CD4-positive, alpha-beta T cell treated with Interleukin-4 for 4 hours (primary cell): ENCODE measurements around the gene ZNF366.

Experiments used
- DNase-seq: peaks from one replicate; pipeline ENCODE4 v3.0.0-alpha.2; 2020

Gene ZNF366

GRCh38 chr5:72463449-72464052 is 43.7 kb downstream of the ZNF366 start:
- no peak for DNase-seq

GRCh38 chr5:72460413-72460812 is 46.8 kb downstream of the ZNF366 start:
- DNase-seq, result no peak

- no peak for DNase-seq
These were observed 47.3 kb downstream of the ZNF366 start for GRCh38 chr5:72459913-72460312.

GRCh38 chr5:72459089-72459661 is 48.0 kb downstream of the ZNF366 start:
- DNase-seq, result no peak

- DNase-seq, result no peak
These were observed 48.8 kb downstream of the ZNF366 start for GRCh38 chr5:72458407-72458806.

- DNase-seq, result no peak
These were observed 49.7 kb downstream of the ZNF366 start for GRCh38 chr5:72457491-72457890.

- no peak for DNase-seq
These were observed 50.7 kb downstream of the ZNF366 start for GRCh38 chr5:72456391-72457074.

- no peak for DNase-seq
These were observed 51.7 kb downstream of the ZNF366 start for GRCh38 chr5:72455476-72455875.

GRCh38 chr5:72454996-72455395 is 52.2 kb downstream of the ZNF366 start:
- no peak for DNase-seq

- DNase-seq, result no peak
These were observed 53.9 kb downstream of the ZNF366 start for GRCh38 chr5:72453246-72453775.

GRCh38 chr5:72452515-72453245 is 54.5 kb downstream of the ZNF366 start:
- DNase-seq, result no peak

GRCh38 chr5:72451741-72452505 is 55.3 kb downstream of the ZNF366 start:
- no peak for DNase-seq

- no peak for DNase-seq
These were observed 58.8 kb downstream of the ZNF366 start for GRCh38 chr5:72448368-72448767.

- DNase-seq, result no peak
These were observed 59.5 kb downstream of the ZNF366 start for GRCh38 chr5:72447751-72448150.

GRCh38 chr5:72445969-72446368 is 61.2 kb downstream of the ZNF366 start:
- no peak for DNase-seq

GRCh38 chr5:72443883-72444282 is 63.3 kb downstream of the ZNF366 start:
- no peak for DNase-seq

GRCh38 chr5:72441862-72442540 is 65.2 kb downstream of the ZNF366 start:
- DNase-seq, result no peak

GRCh38 chr5:72441094-72441723 is 66.0 kb downstream of the ZNF366 start:
- DNase-seq, result no peak

GRCh38 chr5:72440207-72440638 is 67.0 kb downstream of the ZNF366 start:
- DNase-seq, result no peak

- DNase-seq, result no peak
These were observed 68.0 kb downstream of the ZNF366 start for GRCh38 chr5:72439192-72439591.

- DNase-seq, result no peak
These were observed 69.1 kb downstream of the ZNF366 start for GRCh38 chr5:72438141-72438540.
